Endometrial microvascular endothelial cells (primary cell): ENCODE results near the gene TPSD1. TPM values are rescaled to one million over a fixed set of nuclear protein-coding genes. Genes with fewer than 3 reads are reported as not detected.
"Not testable (repeated sequence)": the region's sequence is repeated elsewhere in the genome, so short reads cannot be mapped to it uniquely, and the experiment has no call there.

Source experiments
- in situ Hi-C: cut with HindIII; loops from 2 replicates; pipeline ENCODE4 v1.10.0; 2017; ENCODE audit warnings: low sequenced_read_pairs, low pct_unique_long_range_greater_than_20kb; ENCODE audit errors: inconsistent ontology term
- total RNA-seq: library from RNA; depleted of rRNA; stranded (reverse); fragments of >200 nt; gene quantifications from one replicate; pipeline ENCODE4 v1.2.3, GENCODE V29; 2015; ENCODE audit errors: inconsistent ontology term

The TPSD1 gene
- total RNA-seq, 1 donor from 2014 or later = not detected

- in situ Hi-C loops = no loop called here
These were observed 3.3 kb downstream of the TPSD1 start for GRCh38 chr16:1258906-1259759.

GRCh38 chr16:1259760-1260068, 3.8 kb downstream of the TPSD1 start:
- in situ Hi-C loops = no loop called here

- in situ Hi-C loops = no loop called here
These were observed 4.3 kb downstream of the TPSD1 start for GRCh38 chr16:1260101-1260680.

GRCh38 chr16:1261131-1261892, 5.4 kb downstream of the TPSD1 start:
- in situ Hi-C loops = no loop called here

- in situ Hi-C loops = no loop called here
These were observed 6.5 kb downstream of the TPSD1 start for GRCh38 chr16:1262210-1262845.

- in situ Hi-C loops = no loop called here
These were observed 7.0 kb downstream of the TPSD1 start for GRCh38 chr16:1262846-1263221.

GRCh38 chr16:1263591-1264344, 7.9 kb downstream of the TPSD1 start:
- in situ Hi-C loops = no loop called here

- in situ Hi-C loops = no loop called here
These were observed 8.6 kb downstream of the TPSD1 start for GRCh38 chr16:1264345-1265089.

GRCh38 chr16:1265090-1265630, 9.3 kb downstream of the TPSD1 start:
- in situ Hi-C loops = no loop called here

GRCh38 chr16:1265826-1266225, 10.0 kb downstream of the TPSD1 start:
- in situ Hi-C loops = no loop called here

- in situ Hi-C loops = not testable (repeated sequence)
These were observed 13.5 kb downstream of the TPSD1 start for GRCh38 chr16:1269418-1269817.

- in situ Hi-C loops = no loop called here
These were observed 15.5 kb downstream of the TPSD1 start for GRCh38 chr16:1271380-1271723.

- in situ Hi-C loops = not testable (repeated sequence)
These were observed 16.0 kb downstream of the TPSD1 start for GRCh38 chr16:1271724-1272413.

- in situ Hi-C loops = no loop called here
These were observed 16.8 kb downstream of the TPSD1 start for GRCh38 chr16:1272453-1273198.

- in situ Hi-C loops = no loop called here
These were observed 17.9 kb downstream of the TPSD1 start for GRCh38 chr16:1273816-1274215.

- in situ Hi-C loops = no loop called here
These were observed 18.9 kb downstream of the TPSD1 start for GRCh38 chr16:1274767-1275166.
